T-helper 9 cell (primary cell): Measurements from ENCODE around the gene FGF14.

Source experiments
- DNase-seq: peaks from one replicate; pipeline ENCODE4 v3.0.0-alpha.2; 2020

Gene FGF14

GRCh38 chr13:102302534-102302933 lies 99.3 kb downstream of the FGF14 start:
- DNase-seq, result no peak

- DNase-seq, result no peak
These were observed 101.5 kb downstream of the FGF14 start for GRCh38 chr13:102300379-102300778.

- no peak for DNase-seq
These were observed 102.5 kb downstream of the FGF14 start for GRCh38 chr13:102299366-102299765.

- no peak for DNase-seq
These were observed 103.8 kb downstream of the FGF14 start for GRCh38 chr13:102298051-102298450.

- no peak for DNase-seq
These were observed 106.4 kb downstream of the FGF14 start for GRCh38 chr13:102295316-102296048.

GRCh38 chr13:102294407-102295018 lies 107.3 kb downstream of the FGF14 start:
- no peak for DNase-seq

- no peak for DNase-seq
These were observed 108.1 kb downstream of the FGF14 start for GRCh38 chr13:102293723-102294122.

- no peak for DNase-seq
These were observed 110.1 kb downstream of the FGF14 start for GRCh38 chr13:102291587-102292218.

GRCh38 chr13:102289606-102290005 lies 112.2 kb downstream of the FGF14 start:
- no peak for DNase-seq

GRCh38 chr13:102286326-102286725 lies 115.5 kb downstream of the FGF14 start:
- no peak for DNase-seq

GRCh38 chr13:102280366-102280765 lies 121.5 kb downstream of the FGF14 start:
- no peak for DNase-seq

- DNase-seq, result no peak
These were observed 124.6 kb downstream of the FGF14 start for GRCh38 chr13:102277286-102277685.

GRCh38 chr13:102276404-102276803 lies 125.4 kb downstream of the FGF14 start:
- no peak for DNase-seq

- no peak for DNase-seq
These were observed 125.9 kb downstream of the FGF14 start for GRCh38 chr13:102275969-102276368.

GRCh38 chr13:102273111-102273510 lies 128.7 kb downstream of the FGF14 start:
- DNase-seq, result no peak

- DNase-seq, result no peak
These were observed 134.7 kb downstream of the FGF14 start for GRCh38 chr13:102267191-102267590.

- no peak for DNase-seq
These were observed 140.0 kb downstream of the FGF14 start for GRCh38 chr13:102261809-102262208.

GRCh38 chr13:102261316-102261715 lies 140.5 kb downstream of the FGF14 start:
- DNase-seq, result no peak

- no peak for DNase-seq
These were observed 141.6 kb downstream of the FGF14 start for GRCh38 chr13:102260256-102260655.

- no peak for DNase-seq
These were observed 146.4 kb downstream of the FGF14 start for GRCh38 chr13:102255409-102255808.

- DNase-seq, result no peak
These were observed 150.0 kb downstream of the FGF14 start for GRCh38 chr13:102251817-102252216.

- DNase-seq, result no peak
These were observed 151.4 kb downstream of the FGF14 start for GRCh38 chr13:102250448-102250847.

GRCh38 chr13:102244607-102245227 lies 157.1 kb downstream of the FGF14 start:
- no peak for DNase-seq

- DNase-seq, result no peak
These were observed 161.7 kb downstream of the FGF14 start for GRCh38 chr13:102240110-102240509.
